ENCODE measurements around the gene SETD3. TPM values are rescaled to one million over a fixed set of nuclear protein-coding genes. Genes with fewer than 3 reads are reported as not detected.

Gene SETD3
- total RNA-seq, 4 donors from 2014 or later = 76.3 to 110 (median 96.6) TPM

DNA sequence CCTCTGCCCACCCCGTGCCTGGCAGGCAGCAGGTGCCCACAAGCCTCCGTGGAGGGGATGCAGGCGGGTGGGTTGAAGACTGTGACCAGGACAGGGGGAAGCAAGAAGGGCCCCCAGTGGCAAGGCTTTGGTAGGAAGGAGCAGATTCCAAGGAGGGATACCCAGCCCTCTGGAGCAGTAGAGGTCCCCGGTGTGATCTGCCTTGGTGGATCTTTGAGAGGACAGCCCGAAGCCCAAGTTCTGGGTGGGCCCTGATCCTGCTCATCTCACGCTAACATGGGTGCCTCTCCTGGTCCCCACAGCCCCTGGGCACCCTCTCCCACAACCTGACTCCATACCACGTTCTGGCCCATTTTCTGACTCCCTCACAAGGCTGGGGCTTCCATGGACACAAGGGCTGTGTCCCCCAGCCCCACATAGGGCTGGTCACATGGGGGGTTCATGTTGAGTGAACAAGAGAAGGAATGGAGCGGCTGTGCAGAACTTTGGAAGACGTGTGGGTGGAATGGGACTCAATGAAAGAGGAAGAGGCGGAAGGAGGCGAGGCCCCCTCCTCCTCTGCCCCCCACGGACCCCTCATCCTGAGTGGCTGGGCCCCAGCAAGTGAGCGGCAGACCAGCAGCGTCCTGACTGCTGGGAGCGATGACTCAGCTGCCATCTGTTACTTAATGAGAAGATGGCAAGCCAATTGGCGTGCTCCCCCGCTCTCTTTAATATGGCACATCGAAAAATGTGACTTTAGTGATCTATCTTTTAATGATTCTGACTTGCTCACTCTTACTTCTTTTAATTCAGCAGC is 131.6 kb downstream of the SETD3 start:
- TF ChIP-seq, protein P1, sequence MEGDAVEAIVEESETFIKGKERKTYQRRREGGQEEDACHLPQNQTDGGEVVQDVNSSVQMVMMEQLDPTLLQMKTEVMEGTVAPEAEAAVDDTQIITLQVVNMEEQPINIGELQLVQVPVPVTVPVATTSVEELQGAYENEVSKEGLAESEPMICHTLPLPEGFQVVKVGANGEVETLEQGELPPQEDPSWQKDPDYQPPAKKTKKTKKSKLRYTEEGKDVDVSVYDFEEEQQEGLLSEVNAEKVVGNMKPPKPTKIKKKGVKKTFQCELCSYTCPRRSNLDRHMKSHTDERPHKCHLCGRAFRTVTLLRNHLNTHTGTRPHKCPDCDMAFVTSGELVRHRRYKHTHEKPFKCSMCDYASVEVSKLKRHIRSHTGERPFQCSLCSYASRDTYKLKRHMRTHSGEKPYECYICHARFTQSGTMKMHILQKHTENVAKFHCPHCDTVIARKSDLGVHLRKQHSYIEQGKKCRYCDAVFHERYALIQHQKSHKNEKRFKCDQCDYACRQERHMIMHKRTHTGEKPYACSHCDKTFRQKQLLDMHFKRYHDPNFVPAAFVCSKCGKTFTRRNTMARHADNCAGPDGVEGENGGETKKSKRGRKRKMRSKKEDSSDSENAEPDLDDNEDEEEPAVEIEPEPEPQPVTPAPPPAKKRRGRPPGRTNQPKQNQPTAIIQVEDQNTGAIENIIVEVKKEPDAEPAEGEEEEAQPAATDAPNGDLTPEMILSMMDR (IDR thresholded peaks at IDR 0.05; ENCODE audit: low read depth) = no peak

Small RNA genes lying within 50 kb of the gene (small RNA-seq; reads per million reads assigned to genes)
- not detected for gene RNU6-91P

Other genes starting within 250 kb of the SETD3 start
- 1 to 10 TPM in 1 of 4 donors, under 1 TPM in 3; 0.68 to 1.5 (median 0.85) TPM for gene BCL11B, start 208.7 kb downstream of the SETD3 start, total RNA-seq
- 10 to 100 TPM; 21.1 to 26.8 (median 25.1) TPM for gene CCNK, start 550 bp upstream of the SETD3 start, total RNA-seq
- gene CCDC85C, start 123.3 kb upstream of the SETD3 start, total RNA-seq = 1 to 10 TPM in 2 of 4 donors, under 1 TPM in 2; 0.34 to 1.7 (median 0.80) TPM
- gene HHIPL1, start 164.3 kb upstream of the SETD3 start, total RNA-seq = 1 to 10 TPM; 1.3 to 4.8 (median 2.2) TPM
- 1 to 10 TPM in 2 of 4 donors, under 1 TPM in 2; 0.82 to 2.1 (median 1.1) TPM for gene CYP46A1, start 203.4 kb upstream of the SETD3 start, total RNA-seq